H1 (cell line): ENCODE results near the gene ESPNL. TPM values are rescaled to one million over a fixed set of nuclear protein-coding genes. Genes with fewer than 3 reads are reported as not detected.

Experiments used
- CTCF ChIA-PET: fragments of 300-600 bp; sonication (Branson Sonifier 250); formaldehyde crosslinking; loops from one replicate; lab custom pipeline; 2021; ENCODE audit not compliant: partially characterized antibody; lab: Charles Lee
- POLR2A ChIA-PET: fragments of 300-600 bp; sonication (Branson Sonifier 250); formaldehyde crosslinking; loops from one replicate; lab custom pipeline; 2021; ENCODE audit warnings: inconsistent platforms; ENCODE audit not compliant: partially characterized antibody; lab: Charles Lee
- DNase-seq, 2 experiments: peaks; one replicate each; pipeline versions ENCODE4 v3.0.0 to v3.0.0-alpha.2; 2010 to 2022; ENCODE audit warnings: low spot score in 2 of 2, low read depth in 1 of 2, mixed read lengths in 1 of 2
- FAIRE-seq: peaks from 2 replicates; lab custom pipeline; 2011; peaks lifted over from hg19 to GRCh38; lab: Jason Lieb, UNC
- H2AFZ ChIP-seq: 2 replicates; pipeline ENCODE4 v1.8.1; 2012; ENCODE audit warnings: low read length, inconsistent platforms
- H2AK5ac ChIP-seq: 2 replicates; pipeline ENCODE4 v1.6.1; 2013; ENCODE audit warnings: low read depth, low read length
- H2BK120ac ChIP-seq: replicated peaks from 2 replicates; pipeline ENCODE3; 2013; ENCODE audit warnings: low read depth, low read length, inconsistent platforms
- H2BK12ac ChIP-seq: 2 replicates; pipeline ENCODE4 v1.6.1; 2013; ENCODE audit warnings: low read depth, low read length
- H2BK15ac ChIP-seq: 2 replicates; pipeline ENCODE4 v1.6.1; 2013; ENCODE audit warnings: low read length
- H2BK20ac ChIP-seq: 2 replicates; pipeline ENCODE4 v1.6.1; 2013; ENCODE audit warnings: low read length
- H2BK5ac ChIP-seq: 2 replicates; pipeline ENCODE4 v1.6.1; 2013; ENCODE audit warnings: low read depth, low read length
- H3K14ac ChIP-seq: 2 replicates; pipeline ENCODE4 v1.6.1; 2013; ENCODE audit warnings: inconsistent platforms; ENCODE audit not compliant: insufficient read length
- H3K18ac ChIP-seq: 2 replicates; pipeline ENCODE4 v1.6.1; 2013; ENCODE audit warnings: low read length; ENCODE audit errors: extremely low read depth
- H3K23ac ChIP-seq: 2 replicates; pipeline ENCODE4 v1.6.1; 2013; ENCODE audit warnings: inconsistent platforms; ENCODE audit not compliant: insufficient read length
- H3K23me2 ChIP-seq: 2 replicates; pipeline ENCODE4 v1.6.1; 2013; ENCODE audit warnings: low read depth, low read length
- H3K27ac ChIP-seq: 2 replicates; pipeline ENCODE4 v1.6.1; 2011; ENCODE audit warnings: low read depth, low read length, inconsistent platforms
- H3K27me3 ChIP-seq, 4 experiments: replicated peaks in 1 of 4; 1 replicate in 1 of 4; 2 replicates in 3 of 4; pipeline versions ENCODE4 v1.6.1 to v1.8.1; 2011 to 2013; ENCODE audit warnings: low read length in 3 of 4, mild to moderate bottlenecking in 3 of 4, inconsistent platforms in 2 of 4, mixed read lengths in 2 of 4, moderate library complexity in 1 of 4; ENCODE audit not compliant: control insufficient read depth in 3 of 4, insufficient read depth in 3 of 4; ENCODE audit errors: extremely low read depth in 1 of 4
- H3K36me3 ChIP-seq, 4 experiments: 2 replicates each; pipeline versions ENCODE4 v1.6.1 to v1.8.1; 2011 to 2013; ENCODE audit warnings: mild to moderate bottlenecking in 4 of 4, low read length in 3 of 4, moderate library complexity in 2 of 4, control low read depth in 1 of 4, inconsistent platforms in 1 of 4; ENCODE audit not compliant: insufficient read depth in 4 of 4, control insufficient read depth in 2 of 4
- H3K4ac ChIP-seq: replicated peaks from 2 replicates; pipeline ENCODE3; 2013; ENCODE audit warnings: low read length, low read depth, mixed read lengths, inconsistent platforms; ENCODE audit not compliant: insufficient read length
- H3K4me1 ChIP-seq, 4 experiments: replicated peaks in 1 of 4; 1 replicate in 1 of 4; 2 replicates in 3 of 4; pipeline versions ENCODE4 v1.6.1 to v1.8.1; 2011 to 2013; ENCODE audit warnings: low read length in 3 of 4, inconsistent platforms in 2 of 4, mixed read lengths in 1 of 4; ENCODE audit not compliant: insufficient read depth in 4 of 4, control insufficient read depth in 3 of 4
- H3K4me2 ChIP-seq, 2 experiments: 2 replicates each; pipeline versions ENCODE4 v1.6.1 to v1.8.1; 2011 to 2013; ENCODE audit warnings: low read depth in 2 of 2, low read length in 2 of 2, control low read depth in 1 of 2, inconsistent platforms in 1 of 2, mild to moderate bottlenecking in 1 of 2; ENCODE audit not compliant: insufficient read depth in 1 of 2
- H3K4me3 ChIP-seq, 4 experiments: fragments of 200-600, 300-600 bp in 1 of 4; sonication (generic), shearing (Covaris generic), sonication (Bioruptor Twin) in 1 of 4; 2 replicates each; pipeline versions ENCODE4 v1.5.1 to v1.8.1; 2011 to 2016; ENCODE audit warnings: low read length in 4 of 4, low read depth in 3 of 4, control low read depth in 2 of 4, inconsistent platforms in 2 of 4, mild to moderate bottlenecking in 2 of 4, mixed read lengths in 1 of 4, moderate library complexity in 1 of 4; ENCODE audit not compliant: insufficient read depth in 2 of 4; ENCODE audit errors: extremely low read depth in 1 of 4
- H3K56ac ChIP-seq: replicated peaks from 2 replicates; pipeline ENCODE3; 2013; ENCODE audit warnings: low read depth, mild to moderate bottlenecking, mixed read lengths, low read length, inconsistent platforms; ENCODE audit not compliant: insufficient read length
- H3K79me1 ChIP-seq: 2 replicates; pipeline ENCODE4 v1.6.1; 2013; ENCODE audit warnings: low read depth, low read length, control low read depth
- H3K79me2 ChIP-seq, 2 experiments: 2 replicates each; pipeline versions ENCODE4 v1.6.1 to v1.8.1; 2012 to 2013; ENCODE audit warnings: low read length in 2 of 2, mild to moderate bottlenecking in 2 of 2, inconsistent platforms in 1 of 2; ENCODE audit not compliant: insufficient read depth in 2 of 2, control insufficient read depth in 1 of 2
- H3K9ac ChIP-seq, 4 experiments: replicated peaks in 1 of 4; 1 replicate in 1 of 4; 2 replicates in 3 of 4; pipeline versions ENCODE4 v1.6.1 to v1.8.1; 2011 to 2013; ENCODE audit warnings: low read depth in 3 of 4, low read length in 3 of 4, control low read depth in 2 of 4, mild to moderate bottlenecking in 2 of 4, moderate library complexity in 2 of 4, inconsistent platforms in 1 of 4; ENCODE audit errors: extremely low read depth in 1 of 4
- H3K9me3 ChIP-seq, 2 experiments: 2 replicates each; pipeline versions ENCODE4 v1.6.1 to v1.8.1; 2012 to 2013; ENCODE audit warnings: mild to moderate bottlenecking in 2 of 2, moderate library complexity in 2 of 2, control low read depth in 1 of 2, inconsistent platforms in 1 of 2, low read depth in 1 of 2, low read length in 1 of 2, mixed read lengths in 1 of 2; ENCODE audit not compliant: insufficient read depth in 2 of 2
- H4K20me1 ChIP-seq, 2 experiments: replicated peaks in 1 of 2; 2 replicates each; pipeline versions ENCODE3 to v1.8.1; 2011 to 2013; ENCODE audit warnings: inconsistent platforms in 2 of 2, low read length in 2 of 2, mild to moderate bottlenecking in 1 of 2; ENCODE audit not compliant: insufficient read depth in 2 of 2, control insufficient read depth in 1 of 2
- H4K5ac ChIP-seq: 2 replicates; pipeline ENCODE4 v1.6.1; 2013; ENCODE audit warnings: low read length, low read depth, mixed read lengths, inconsistent platforms; ENCODE audit not compliant: insufficient read length
- H4K8ac ChIP-seq: 2 replicates; pipeline ENCODE4 v1.8.0; 2013; ENCODE audit warnings: mild to moderate bottlenecking, moderate library complexity, low read length, inconsistent platforms; ENCODE audit not compliant: insufficient read depth; ENCODE audit errors: extremely low read depth
- H4K91ac ChIP-seq: replicated peaks from 2 replicates; pipeline ENCODE3; 2013; ENCODE audit warnings: low read length, mixed read lengths, inconsistent platforms; ENCODE audit not compliant: insufficient read length
- POLR2AphosphoS5 ChIP-seq: IDR thresholded peaks from 2 replicates; pipeline ENCODE4 v1.6.1; 2011; ENCODE audit warnings: low read depth, low read length
- WGBS, 2 experiments: shearing (Covaris generic) in 1 of 2; methylation state at CpG; one replicate each; pipeline versions ENCODE4 v1.1.6 to v1.1.7; 2013 to 2015; ENCODE audit warnings: low lambda C conversion rate in 2 of 2, mixed read lengths in 2 of 2, inconsistent platforms in 1 of 2, low coverage in 1 of 2, missing lambda C conversion rate in 1 of 2; ENCODE audit not compliant: insufficient replicate concordance in 2 of 2, insufficient coverage in 1 of 2, insufficient read length in 1 of 2; ENCODE audit errors: extremely low coverage in 1 of 2, missing lambda C conversion rate in 1 of 2; 5-methylcytosine and 5-hydroxymethylcytosine counted together
- polyA plus RNA-seq, 7 experiments: library from polyadenylated mRNA; depleted of rRNA in 3 of 7; stranded (reverse) in 5 of 7; unstranded in 2 of 7; fragments of >200 nt in 5 of 7; fragments of 200-250 nt in 2 of 7; gene quantifications; 1 replicate in 5 of 7; 2 replicates in 1 of 7; 4 replicates in 1 of 7; pipeline versions ENCODE4 v1.2.1 to v1.2.3, GENCODE V29; 2011 to 2013; ENCODE audit warnings: missing spikeins in 2 of 7, mixed read lengths in 2 of 7
- total RNA-seq: library from RNA; stranded (reverse); fragmentation: NEBNext Ultra II Directional; extraction: Animal tissue kit (Norgen Biotek cat#: 25700); gene quantifications from 2 replicates; pipeline ENCODE4 v1.2.1, GENCODE V29; 2021

ESPNL gene
- total and polyA plus RNA-seq, 2 of the 8 experiments (the other 6 are each of a cell fraction or from before 2014, with no cell fraction given): 0.68 to 1.3 TPM

DNA sequence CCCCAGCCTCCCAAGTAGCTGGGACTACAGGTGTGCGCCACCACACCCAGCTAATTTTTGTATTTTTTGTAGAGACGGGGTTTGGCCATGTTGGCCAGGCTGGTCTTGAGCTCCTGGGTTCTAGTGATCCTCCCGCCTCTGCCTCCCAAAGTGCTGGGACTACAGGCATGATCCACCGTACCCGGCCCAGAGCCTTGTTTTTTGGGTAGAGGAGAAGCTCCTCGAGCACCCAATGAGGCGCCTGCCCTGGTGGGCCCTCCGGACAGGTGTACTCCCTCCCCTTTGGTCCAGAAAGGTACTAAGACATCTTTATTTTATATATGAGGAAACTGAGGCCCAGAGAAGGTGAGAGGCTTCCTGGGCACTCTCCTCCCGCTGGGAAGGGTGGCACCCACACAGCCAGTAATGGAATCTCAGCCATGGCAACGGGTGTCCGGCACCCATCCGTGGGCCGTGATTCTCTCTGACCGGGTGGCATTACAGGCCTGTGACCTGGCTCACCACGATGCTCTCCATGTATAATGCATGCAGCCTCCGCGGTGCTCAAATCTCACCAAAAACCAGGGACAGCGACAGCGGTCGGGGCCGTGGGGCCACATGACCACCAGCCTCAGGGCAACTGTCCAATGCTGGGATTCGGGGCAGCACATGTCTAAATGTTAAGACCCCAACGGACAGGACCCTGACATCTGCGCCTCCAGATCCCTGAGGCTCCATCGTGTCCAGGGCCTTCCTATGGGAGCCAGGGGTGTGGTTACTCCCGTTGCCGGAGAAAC, 21.6 kb downstream of the ESPNL start:
- H2BK12ac ChIP-seq: no peak overlapping the region
- H2AFZ ChIP-seq: no peak overlapping the region
- H3K18ac ChIP-seq: no peak overlapping the region
- no peak for TF ChIP-seq POLR2AphosphoS5
- TF ChIP-seq, all 59 proteins: peak for 0
- H3K56ac ChIP-seq: no peak overlapping the region
- no peak overlapping the region for H2BK5ac ChIP-seq
- no peak overlapping the region for H2BK120ac ChIP-seq
- H2BK20ac ChIP-seq: no peak overlapping the region
- 89% methylated on average over 26 of the region's 27 CpGs; no CpG with 5 or more reads in 1 of the 2 experiments for WGBS, 2 experiments
- no peaks in the 10 kb centered on the region for H3K79me1 ChIP-seq
- POLR2A ChIA-PET: interaction anchor here (1.0 kb wide), 1 partner anchor 13 kb away, joined by 4 read pairs; no protein-coding TSS in a partner anchor
- H2BK15ac ChIP-seq: no peak overlapping the region
- no peak overlapping the region for H3K4me2 ChIP-seq
- peaks cover 4 to 5% of the 10 kb centered on the region in 2 experiments; a peak in 1 of 4 replicates for H3K9me3 ChIP-seq
- FAIRE-seq (no peak), DNase-seq (no peak)
- no peak overlapping the region for H3K4me3 ChIP-seq
- H3K79me2 ChIP-seq: no peaks in the 10 kb centered on the region
- H3K23ac ChIP-seq: no peak overlapping the region
- H3K27ac ChIP-seq: no peak overlapping the region
- H3K14ac ChIP-seq: no peak overlapping the region
- H3K9ac ChIP-seq: no peak overlapping the region
- H3K36me3 ChIP-seq: no peaks in the 10 kb centered on the region; a peak in 1 of 8 replicates
- H3K4ac ChIP-seq: no peak overlapping the region
- peaks cover 0 to 6% (median 2%) of the 10 kb centered on the region in 4 experiments; a peak in 3 of 7 replicates for H3K4me1 ChIP-seq
- H2AK5ac ChIP-seq: no peak overlapping the region
- no peak overlapping the region for H4K8ac ChIP-seq
- CTCF ChIA-PET: interaction anchor here (0.9 to 3.0 kb wide), 7 partner anchors 12 to 271 kb away, joined by 3 to 27 read pairs (median 7); partner anchors contain the start of gene KLHL30
- no peak overlapping the region for H4K5ac ChIP-seq
- peaks cover 25% of the 10 kb centered on the region for H3K23me2 ChIP-seq
- H3K27me3 ChIP-seq: no peaks in the 10 kb centered on the region; a peak in 1 of 7 replicates
- H4K91ac ChIP-seq: no peak overlapping the region
- H4K20me1 ChIP-seq: peaks cover 0 to 10% of the 10 kb centered on the region in 2 experiments
